Mammary epithelial cell (primary cell): ENCODE results near the gene AKAP7.

Experiments used
- CTCF ChIP-seq, 2 donors: IDR thresholded peaks in 1 of 2; conservative IDR thresholded peaks in 1 of 2; 2 replicates each; pipeline ENCODE4 v1.5.1; 2011 to 2012; ENCODE audit warnings: inconsistent platforms in 2 of 2, low read length in 2 of 2, mild to moderate bottlenecking in 2 of 2, control low read depth in 1 of 2, low read depth in 1 of 2; ENCODE audit not compliant: insufficient read depth in 1 of 2; ENCODE audit errors: extremely low read depth in 1 of 2
- EZH2 ChIP-seq: IDR thresholded peaks from 2 replicates; pipeline ENCODE4 v1.6.1; 2012; ENCODE audit warnings: low read length, inconsistent platforms, borderline replicate concordance

- TF ChIP-seq CTCF (conservative IDR thresholded peaks at IDR 0.05 in 1 of 2, IDR thresholded peaks at IDR 0.05 in 1 of 2; ENCODE audit: extremely low read depth in 1 of 2, insufficient read depth in 1 of 2, low read depth in 1 of 2, low read length in 2 of 2): no peak
- TF ChIP-seq EZH2: no peak
Measured at GRCh38 chr6:131213501-131213990, 78.3 kb downstream of the AKAP7 start.
